GM19324 (cell line): ENCODE results near the gene MAMLD1.

Experiments used
- ATAC-seq: cut with Tn5 transposase; IDR thresholded peaks from one replicate; pipeline ENCODE4 v1.9.1; 2021; ENCODE audit warnings: mild to moderate bottlenecking, moderate library complexity; ENCODE audit not compliant: unreplicated experiment, low FRiP score

Gene MAMLD1

GRCh38 chrX:150558424-150558823 is 195.3 kb downstream of the MAMLD1 start:
- no peak for ATAC-seq
